Measurements from ENCODE around the gene TDRKH.

Gene TDRKH

DNA sequence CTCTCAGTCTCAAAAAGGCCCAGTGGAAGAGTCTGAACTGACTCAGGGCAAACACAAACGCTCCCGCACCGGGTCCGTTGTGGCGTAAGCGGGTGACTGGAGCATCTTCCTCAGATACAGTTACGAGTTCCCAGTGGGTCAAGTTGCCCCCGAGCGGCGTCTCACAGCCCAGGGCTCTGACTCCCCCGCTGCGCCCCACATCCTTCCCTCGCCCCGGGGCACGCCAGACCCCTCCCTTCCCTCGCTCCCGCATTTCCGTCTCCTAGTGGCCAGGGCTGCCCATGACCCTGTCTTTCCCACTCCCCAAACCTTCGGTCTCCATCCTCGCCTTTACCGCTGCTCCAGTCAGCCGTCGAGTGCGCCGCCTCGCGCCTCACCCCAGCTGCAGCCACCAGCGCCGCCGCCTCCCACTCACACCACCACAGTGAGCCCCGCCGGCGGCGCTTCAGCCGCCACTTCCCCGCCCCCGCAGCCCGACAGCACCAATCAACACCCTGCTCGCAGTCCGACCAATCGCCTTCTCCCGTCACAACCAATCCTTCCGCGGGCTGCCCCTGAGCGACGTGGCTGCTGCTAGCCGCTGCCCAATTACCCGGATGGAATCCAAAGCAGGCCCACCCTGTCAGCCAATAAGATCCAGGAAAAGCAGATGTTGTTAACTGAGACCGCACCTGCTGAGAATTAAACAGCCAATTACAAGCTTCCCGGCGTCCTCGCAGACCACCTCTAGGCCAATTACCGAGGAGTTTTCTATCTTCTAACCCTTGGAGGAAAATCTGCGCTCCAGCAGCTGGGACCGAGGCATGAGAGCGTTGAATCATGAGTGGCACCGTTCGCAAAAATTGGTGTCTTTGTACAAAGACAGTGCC, at the start of gene TDRKH:
TDRKH (minus strand) TSS at position 430 of the 869 bp plus-strand sequence. CDS start 7,478 bp downstream, outside the sequence.
- FAIRE-seq = peak; percentile 100

GRCh38 chr1:151839457-151840403, 49.4 kb upstream of the TDRKH start, which contains the start of gene C2CD4D:
Gene C2CD4D (minus strand): TSS chr1:151839820. CDS start chr1:151838989, 831 bp downstream.
- no peak for FAIRE-seq

DNA sequence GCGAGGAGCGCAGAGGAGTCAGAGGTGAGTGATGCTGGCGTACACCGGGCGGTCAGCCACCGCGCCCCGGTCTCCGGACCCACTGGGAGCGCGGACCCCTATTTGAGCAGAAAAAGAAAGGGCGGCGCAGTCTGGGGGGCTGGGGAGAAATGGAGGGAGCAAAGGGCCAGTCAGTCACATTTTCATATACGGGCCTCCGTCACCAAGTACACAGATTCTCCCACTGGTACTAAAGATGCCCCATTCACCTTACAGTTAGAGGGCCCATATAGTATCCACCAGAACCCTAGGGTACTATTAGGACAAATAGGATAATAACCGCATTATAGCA, 48.7 kb upstream of the TDRKH start:
- no peak for FAIRE-seq

DNA sequence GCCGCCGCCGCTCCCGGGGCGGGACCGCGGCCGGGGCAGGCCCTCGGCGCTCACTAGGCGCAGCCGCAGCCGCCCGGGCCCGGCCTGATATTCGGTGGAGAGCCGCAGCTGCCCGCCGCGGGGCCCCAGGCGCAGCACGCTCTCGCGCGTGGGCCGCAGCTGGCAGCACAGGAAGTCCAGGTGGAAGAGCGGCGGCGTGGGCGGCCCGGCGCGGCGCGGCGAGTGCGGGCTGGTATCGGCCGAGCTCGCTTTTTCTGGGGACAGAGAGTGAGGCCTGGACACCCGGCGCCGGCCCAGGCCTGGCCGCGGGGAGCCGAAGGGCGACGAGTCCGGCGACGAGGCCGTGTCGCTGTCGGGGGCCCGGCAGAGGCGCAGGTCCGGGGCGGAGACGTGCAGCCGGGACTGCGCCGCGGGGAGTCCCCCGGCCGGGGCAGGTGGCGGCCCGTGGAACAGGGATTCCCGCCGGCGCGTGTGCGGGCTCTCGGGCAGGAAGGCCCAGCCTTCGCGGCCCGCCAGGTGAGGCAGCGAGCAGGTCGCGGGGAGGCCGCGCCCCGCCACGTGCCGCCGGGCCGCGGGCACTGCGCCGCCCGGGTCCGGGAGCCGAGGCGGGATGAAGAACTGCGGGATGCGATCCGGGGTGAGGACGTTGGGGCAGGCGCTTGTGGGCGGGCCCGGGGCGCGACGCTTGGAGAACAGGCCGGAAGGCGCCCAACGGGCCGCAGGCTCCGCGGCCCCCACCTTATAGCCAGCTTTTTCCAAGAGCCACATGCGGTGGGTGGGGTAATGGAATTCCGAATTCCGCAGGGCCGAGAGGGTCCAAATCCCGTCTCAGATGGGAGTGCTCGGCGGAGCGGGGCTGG, 48.2 kb upstream of the TDRKH start:
- no peak for FAIRE-seq

DNA sequence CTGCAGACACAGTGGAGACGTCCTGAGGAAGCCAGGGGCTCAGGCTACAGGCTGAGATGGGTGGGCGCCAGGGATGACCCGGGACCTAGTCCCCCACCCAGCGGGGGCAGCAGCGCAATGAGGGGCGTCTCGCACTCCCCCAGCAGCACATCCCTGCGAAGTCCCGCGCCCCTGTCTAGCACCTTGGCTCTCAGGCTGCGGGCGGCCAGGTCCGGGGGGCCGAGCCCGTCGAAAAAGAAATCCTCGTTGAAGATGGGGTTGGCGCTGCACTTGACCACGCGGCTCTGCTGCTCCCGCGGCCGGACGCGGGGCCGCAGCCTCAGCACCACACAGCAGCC, 47.6 kb upstream of the TDRKH start:
- no peak for FAIRE-seq

- FAIRE-seq = no peak
Measured at GRCh38 chr1:151837197-151837596, 46.9 kb upstream of the TDRKH start.

GRCh38 chr1:151835596-151835995, 45.3 kb upstream of the TDRKH start:
- no peak for FAIRE-seq

DNA sequence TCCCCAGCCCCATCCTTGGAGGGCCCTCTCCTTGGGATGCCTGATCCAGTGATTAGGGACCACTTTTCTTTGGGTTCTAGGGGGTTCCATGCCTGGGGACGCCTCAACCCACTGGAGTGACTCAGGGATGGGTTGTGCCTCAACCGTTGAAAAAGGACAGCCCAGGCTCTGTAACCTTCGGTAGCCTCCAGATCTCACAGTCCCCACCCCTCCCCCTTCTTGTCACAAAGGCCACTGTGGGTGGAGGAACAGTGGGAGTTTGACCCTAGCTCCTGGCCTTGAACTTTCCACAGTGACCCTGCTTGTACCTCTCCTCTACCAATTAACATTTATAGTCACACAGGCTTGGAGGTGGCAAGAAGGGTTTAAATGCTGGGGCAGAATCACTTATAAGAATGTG, 43.9 kb upstream of the TDRKH start:
- FAIRE-seq = no peak

- no peak for FAIRE-seq
Measured at GRCh38 chr1:151833172-151833900, 43.0 kb upstream of the TDRKH start.

DNA sequence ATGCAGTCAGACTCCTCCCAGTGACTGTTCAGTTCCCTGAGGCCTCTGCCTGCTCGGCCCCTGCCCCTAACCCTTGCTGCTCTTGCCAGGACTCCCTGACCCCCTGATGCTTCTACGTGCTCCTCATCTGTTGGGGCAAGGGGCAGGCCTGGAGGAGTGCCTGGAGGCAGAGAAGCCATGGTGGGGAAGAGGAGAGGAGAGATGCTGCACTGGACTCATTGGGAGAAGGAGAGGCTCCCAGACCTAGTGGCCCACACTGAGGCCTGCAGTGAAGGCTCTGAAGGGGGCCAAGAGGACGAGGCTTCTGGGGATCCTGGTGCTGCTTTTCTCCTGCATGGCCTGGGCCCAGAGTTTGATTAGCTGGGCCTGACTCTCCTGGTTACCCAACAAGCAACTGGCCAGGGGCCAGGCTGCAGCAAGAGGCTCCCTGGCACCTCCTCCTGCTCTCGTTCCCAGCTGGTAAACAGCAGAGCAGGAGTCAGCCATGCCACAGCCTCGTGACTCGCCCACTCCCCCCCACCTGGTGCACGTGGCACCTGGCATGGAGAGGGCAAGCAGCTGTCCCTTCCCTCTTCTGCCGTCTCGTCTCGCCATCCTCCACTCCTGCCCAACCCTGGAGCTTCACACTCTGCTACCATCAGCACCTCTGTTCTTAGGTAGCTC, 42.1 kb upstream of the TDRKH start:
- FAIRE-seq = no peak

DNA sequence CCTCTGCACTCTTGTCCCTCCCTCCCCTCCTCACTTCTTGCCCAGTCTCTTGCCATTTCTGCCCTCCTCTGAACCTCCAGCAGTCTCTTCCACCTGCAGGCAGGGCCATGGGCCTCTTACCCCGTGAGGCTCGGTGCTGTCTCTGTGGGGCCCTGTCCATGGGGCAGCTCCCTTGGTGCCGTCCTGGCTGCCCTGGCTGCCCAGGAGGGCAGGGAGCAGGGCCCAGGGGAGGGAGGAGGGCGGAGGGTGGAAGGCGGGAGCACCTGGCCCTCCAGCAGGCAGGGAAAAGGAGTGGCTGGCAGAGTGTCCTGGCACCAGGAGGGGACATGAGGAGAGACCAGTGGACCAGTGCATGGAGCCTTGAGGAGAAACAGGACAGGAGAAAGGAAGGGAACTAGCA, 41.3 kb upstream of the TDRKH start, which contains the start of gene RORC:
RORC (minus strand) TSS at position 198 of the 400 bp plus-strand sequence; CDS start at position 160, 38 bp downstream.
- FAIRE-seq = no peak

GRCh38 chr1:151831256-151831591, 40.9 kb upstream of the TDRKH start:
- no peak for FAIRE-seq

GRCh38 chr1:151830055-151830454, 39.8 kb upstream of the TDRKH start:
- no peak for FAIRE-seq

DNA sequence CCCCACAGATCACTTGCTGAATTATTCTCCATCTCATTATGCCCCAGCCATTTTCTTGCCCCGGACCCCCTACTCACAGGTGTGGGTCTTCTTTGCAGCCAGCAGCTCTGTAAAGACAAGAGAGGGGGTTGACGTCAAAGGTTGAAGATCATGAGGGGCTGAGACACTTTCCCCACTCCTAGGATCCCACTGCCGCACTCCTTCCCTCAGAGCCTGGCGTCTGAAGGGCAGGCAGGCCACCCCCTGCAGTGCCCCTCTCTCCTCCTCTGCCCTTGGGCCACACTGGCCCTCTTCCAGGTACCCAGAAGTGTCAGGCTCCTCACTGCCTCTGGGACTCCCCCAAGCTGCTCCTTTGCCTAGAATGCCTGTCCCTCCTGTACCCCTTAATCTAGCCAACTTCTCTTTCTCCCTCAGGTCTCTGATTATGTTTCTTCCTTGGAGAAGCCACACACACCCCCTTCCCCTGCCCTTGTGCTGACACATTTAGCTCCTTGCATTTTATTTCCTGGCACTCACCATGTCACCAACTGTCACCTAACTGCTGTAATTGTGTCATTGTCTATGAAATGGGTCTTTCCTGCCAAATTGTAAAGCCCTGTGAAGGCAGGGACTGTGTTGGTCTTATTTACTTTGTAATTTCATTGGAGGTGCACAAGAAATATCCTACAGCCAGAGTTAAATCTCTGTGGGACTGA, 39.2 kb upstream of the TDRKH start:
- FAIRE-seq = no peak

GRCh38 chr1:151828921-151829320, 38.6 kb upstream of the TDRKH start:
- FAIRE-seq = no peak

GRCh38 chr1:151827853-151828252, 37.6 kb upstream of the TDRKH start:
- FAIRE-seq = no peak

DNA sequence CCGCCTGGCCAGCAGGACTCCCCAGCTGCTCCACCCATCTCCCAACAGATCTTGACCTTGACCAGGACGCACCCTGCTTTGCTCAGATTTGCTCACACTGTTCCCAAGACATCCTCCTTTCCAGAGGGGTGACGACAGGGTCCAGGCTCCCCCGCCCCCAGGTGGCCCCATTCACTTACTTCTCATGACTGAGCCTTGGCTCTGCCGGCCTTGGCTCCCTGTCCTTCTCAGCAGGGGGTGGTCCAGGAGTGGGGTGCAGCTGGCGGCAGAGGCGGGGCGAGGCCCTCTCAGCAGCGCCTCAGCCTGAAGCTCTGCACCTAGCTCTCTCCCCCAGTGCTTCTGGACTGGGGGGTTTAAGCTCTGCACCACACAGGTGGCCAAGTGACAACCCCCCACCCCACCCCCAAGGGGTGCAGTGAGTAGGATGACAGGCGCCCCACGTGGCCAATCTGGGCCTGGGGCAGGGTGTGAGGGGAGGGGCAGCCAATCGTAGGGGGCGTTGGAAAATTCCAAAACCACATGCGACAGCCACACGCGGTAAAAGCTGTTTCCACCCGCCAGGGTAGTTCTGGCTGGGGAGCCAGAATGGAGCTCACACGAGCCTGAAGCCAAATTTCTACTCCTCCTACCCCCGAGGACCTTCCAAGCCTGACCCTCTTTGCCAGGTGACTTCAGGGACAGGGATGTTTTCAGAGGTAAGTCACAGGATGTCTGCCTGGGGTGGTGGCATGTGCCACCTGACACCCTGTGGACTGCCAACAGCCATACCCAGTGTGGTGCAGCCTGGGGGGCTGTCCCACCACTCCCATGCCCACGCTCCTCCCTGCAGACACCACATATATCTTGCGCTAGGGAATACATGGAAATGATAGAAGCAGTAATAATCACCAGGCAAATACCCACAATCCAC, 35.7 kb upstream of the TDRKH start:
- no peak for FAIRE-seq

- no peak for FAIRE-seq
Measured at GRCh38 chr1:151825204-151825603, 34.9 kb upstream of the TDRKH start.

DNA sequence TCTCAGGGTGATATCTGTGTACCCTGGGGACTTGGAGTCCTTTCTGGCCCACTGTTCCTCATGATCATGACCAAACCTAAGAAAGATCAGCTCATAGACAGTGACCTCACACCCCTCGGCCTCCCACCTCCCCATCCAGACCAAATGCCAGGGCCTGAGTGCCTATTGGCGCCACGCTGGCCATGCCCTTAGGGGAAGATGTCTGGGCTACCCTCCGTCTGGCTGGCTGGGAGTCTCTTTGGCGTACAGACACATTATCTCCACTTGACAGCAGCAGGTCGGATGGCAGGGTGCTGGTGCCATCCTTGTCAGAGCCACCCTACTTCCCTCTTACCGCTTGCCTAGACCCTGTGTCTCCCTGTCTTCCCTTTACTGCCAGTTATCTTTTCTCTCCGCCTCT, 32.9 kb upstream of the TDRKH start:
- no peak for FAIRE-seq

DNA sequence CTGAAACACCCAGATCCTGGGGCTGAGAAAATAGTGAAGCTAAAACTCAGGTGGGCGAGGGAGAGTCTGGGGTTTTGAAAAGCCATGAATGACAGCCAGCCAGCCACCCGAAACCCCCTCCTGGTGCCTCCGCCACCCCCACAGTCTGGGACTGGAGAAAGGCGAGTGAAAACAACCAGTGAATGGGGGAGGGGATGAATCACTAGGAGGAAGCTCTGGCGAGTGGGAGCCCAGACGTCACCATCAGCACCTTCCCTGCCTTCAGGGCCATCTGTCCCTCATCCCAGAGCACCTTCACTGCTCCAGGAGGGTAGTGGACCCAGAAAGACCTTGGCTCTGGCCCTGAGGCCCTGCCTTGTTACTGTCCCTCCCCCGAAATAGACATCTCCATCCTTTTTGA, 32.1 kb upstream of the TDRKH start:
- no peak for FAIRE-seq

Measured in TTC549 (cell line).